GM12801 (cell line): Measurements from ENCODE around the gene LCLAT1.

ENCODE experiments used
- CTCF ChIP-seq: IDR thresholded peaks from one replicate; pipeline ENCODE4 v1.5.1; 2011; ENCODE audit warnings: control low read depth; ENCODE audit not compliant: insufficient read length; ENCODE audit errors: extremely low read depth

LCLAT1 gene

GRCh38 chr2:30673127-30673526 lies 226.1 kb downstream of the LCLAT1 start:
- no peak for TF ChIP-seq CTCF

GRCh38 chr2:30675758-30676157 lies 228.7 kb downstream of the LCLAT1 start:
- TF ChIP-seq CTCF, result no peak

- no peak for TF ChIP-seq CTCF
Observed at GRCh38 chr2:30677231-30677630, 230.2 kb downstream of the LCLAT1 start.

GRCh38 chr2:30677861-30678385 lies 230.9 kb downstream of the LCLAT1 start:
- no peak for TF ChIP-seq CTCF

GRCh38 chr2:30678410-30679137 lies 231.5 kb downstream of the LCLAT1 start:
- no peak for TF ChIP-seq CTCF

GRCh38 chr2:30679426-30680088 lies 232.5 kb downstream of the LCLAT1 start:
- no peak for TF ChIP-seq CTCF

- no peak for TF ChIP-seq CTCF
Observed at GRCh38 chr2:30680121-30680520, 233.1 kb downstream of the LCLAT1 start.
